ENCODE data around the gene C1orf198. TPM values are rescaled to one million over a fixed set of nuclear protein-coding genes. Genes with fewer than 3 reads are reported as not detected.

Gene C1orf198
- total RNA-seq, 2 donors from 2014 or later: 166 to 273 TPM

DNA sequence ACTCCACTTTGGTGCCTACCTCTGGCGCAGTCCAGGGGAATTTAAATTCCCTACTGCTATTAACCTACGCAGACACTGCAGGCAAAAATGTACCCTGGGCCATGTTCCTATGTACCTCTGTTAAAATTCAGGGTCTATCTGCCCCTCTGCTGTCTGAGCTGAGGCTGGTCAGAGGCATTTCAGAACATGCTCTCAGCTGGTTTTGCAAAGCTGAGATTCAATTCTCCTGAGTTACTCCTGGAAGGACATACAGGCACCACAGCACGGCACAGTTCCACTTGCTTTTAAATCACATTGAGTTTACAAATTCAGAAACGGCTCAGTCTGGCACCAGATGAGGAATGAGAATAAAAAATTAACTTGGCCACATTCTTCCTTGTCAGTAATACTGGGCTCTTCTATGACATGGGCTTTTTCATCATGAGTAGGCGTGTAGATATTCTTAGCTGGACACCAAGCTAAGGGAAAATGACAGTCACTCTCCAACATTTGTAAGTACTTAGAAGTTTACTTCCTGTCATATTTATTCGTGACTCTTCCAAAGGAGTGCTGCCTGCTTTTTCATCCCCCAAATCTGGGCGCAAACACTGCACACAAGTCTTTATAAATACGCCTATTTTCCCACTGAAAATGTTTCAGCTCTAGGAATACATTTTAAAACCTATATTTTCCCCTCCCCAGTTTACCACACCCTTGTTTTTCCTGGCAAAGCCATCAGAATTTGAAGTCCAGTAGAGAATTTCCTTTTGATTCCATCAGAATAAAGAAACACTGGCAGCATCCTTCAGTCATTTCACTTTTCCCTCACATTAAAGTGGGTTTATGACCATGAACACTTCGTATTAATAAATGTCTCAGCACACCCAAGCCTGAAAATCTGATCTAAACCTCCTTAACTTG, 1.9 kb downstream of the C1orf198 start:
- Histone ChIP-seq H3K36me3 (peaks cover 1% of the 10 kb centered on the region), H3K4me3 (peak overlapping the region; percentile 99), H3K27ac (peak overlapping the region; percentile 94 to 96), H3K9me3 (no peaks in the 10 kb centered on the region), H3K27me3 (replicated peaks; ENCODE audit: insufficient read depth) (no peaks in the 10 kb centered on the region), H3K4me1 (ENCODE audit: control insufficient read depth in 1 of 2, low read depth in 2 of 2) (peaks cover 46 to 68% of the 10 kb centered on the region in 2 donors)
- no peak for DNase-seq (ENCODE audit: low spot score)
- TF ChIP-seq, protein P1, sequence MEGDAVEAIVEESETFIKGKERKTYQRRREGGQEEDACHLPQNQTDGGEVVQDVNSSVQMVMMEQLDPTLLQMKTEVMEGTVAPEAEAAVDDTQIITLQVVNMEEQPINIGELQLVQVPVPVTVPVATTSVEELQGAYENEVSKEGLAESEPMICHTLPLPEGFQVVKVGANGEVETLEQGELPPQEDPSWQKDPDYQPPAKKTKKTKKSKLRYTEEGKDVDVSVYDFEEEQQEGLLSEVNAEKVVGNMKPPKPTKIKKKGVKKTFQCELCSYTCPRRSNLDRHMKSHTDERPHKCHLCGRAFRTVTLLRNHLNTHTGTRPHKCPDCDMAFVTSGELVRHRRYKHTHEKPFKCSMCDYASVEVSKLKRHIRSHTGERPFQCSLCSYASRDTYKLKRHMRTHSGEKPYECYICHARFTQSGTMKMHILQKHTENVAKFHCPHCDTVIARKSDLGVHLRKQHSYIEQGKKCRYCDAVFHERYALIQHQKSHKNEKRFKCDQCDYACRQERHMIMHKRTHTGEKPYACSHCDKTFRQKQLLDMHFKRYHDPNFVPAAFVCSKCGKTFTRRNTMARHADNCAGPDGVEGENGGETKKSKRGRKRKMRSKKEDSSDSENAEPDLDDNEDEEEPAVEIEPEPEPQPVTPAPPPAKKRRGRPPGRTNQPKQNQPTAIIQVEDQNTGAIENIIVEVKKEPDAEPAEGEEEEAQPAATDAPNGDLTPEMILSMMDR (IDR thresholded peaks at IDR 0.05): no peak
- peak; percentile 47 for ATAC-seq (ENCODE audit: insufficient number of reproducible peaks, low FRiP score, low read depth)

DNA sequence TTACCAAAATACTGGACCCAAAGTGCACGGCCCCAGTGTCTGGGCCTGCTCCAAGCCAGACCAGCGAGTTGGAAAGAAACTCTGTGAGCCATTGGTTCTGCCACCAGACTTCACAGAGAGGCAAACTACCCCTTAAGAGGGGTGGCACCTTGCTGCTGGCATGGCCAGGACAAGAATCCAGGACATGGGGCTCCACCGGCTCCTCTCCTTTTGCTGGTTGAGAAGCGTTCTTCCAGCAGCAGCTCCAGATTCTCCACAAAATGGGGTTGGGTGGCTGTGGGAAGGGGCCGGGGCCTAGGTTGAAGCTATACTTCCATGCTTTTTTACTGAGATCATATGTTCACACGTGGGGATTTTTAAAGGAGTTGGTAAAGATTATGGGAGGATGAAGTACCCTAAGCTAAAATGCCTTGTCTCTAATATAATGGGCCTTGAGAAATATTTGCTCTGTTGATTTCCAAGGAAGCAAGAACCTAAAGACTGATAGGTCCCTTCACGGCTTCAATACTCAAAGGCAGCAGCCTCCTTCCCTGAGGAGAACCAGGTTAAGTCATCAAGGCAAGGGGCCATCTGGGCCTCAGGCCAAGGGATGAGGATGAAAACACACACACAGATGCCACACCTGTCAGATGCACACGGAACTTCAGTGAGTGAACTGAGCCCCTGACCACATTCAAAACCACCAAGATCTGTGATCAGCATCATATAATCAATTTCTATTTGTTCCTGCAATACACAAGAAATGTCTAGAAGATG, 3.1 kb downstream of the C1orf198 start:
- Histone ChIP-seq H3K27me3 (replicated peaks; ENCODE audit: insufficient read depth) (no peaks in the 10 kb centered on the region), H3K4me1 (ENCODE audit: control insufficient read depth in 1 of 2, low read depth in 2 of 2) (peaks cover 58 to 74% of the 10 kb centered on the region in 2 donors), H3K4me3 (peak overlapping the region; percentile 99), H3K27ac (peak overlapping the region; percentile 94 to 96), H3K36me3 (peaks cover 8% of the 10 kb centered on the region), H3K9me3 (no peaks in the 10 kb centered on the region)
- ATAC-seq (ENCODE audit: insufficient number of reproducible peaks, low FRiP score, low read depth): no peak
- TF ChIP-seq, protein P1 (IDR thresholded peaks at IDR 0.05): no peak
- DNase-seq (ENCODE audit: low spot score): no peak

DNA sequence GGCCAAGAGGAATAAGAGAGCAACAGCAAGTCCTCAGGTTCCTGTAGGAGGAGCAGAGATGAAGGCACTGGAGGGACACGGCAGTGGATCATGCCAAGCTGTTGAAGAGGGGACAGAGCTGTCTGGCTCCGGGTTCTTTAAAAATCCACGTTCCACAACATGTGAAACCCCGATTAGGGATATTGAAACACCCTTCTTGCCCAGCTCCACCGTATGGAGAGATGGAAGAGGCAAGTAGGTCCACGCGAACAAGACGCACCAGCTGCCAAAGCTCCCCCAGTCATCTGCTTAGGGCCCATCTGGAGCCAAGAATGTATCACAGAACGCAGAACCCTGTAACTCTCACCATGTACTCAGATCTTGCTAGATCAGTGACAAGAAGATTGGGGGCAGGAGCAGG, 3.9 kb downstream of the C1orf198 start:
- Histone ChIP-seq H3K4me1 (ENCODE audit: control insufficient read depth in 1 of 2, low read depth in 2 of 2) (peaks cover 64 to 74% of the 10 kb centered on the region in 2 donors), H3K4me3 (peak overlapping the region; percentile 99), H3K27me3 (replicated peaks; ENCODE audit: insufficient read depth) (no peaks in the 10 kb centered on the region), H3K36me3 (peaks cover 8% of the 10 kb centered on the region), H3K27ac (peak overlapping the region; percentile 94 to 96), H3K9me3 (no peaks in the 10 kb centered on the region)
- no peak for ATAC-seq (ENCODE audit: insufficient number of reproducible peaks, low FRiP score, low read depth)
- TF ChIP-seq, protein P1 (IDR thresholded peaks at IDR 0.05): no peak
- DNase-seq (ENCODE audit: low spot score): no peak

DNA sequence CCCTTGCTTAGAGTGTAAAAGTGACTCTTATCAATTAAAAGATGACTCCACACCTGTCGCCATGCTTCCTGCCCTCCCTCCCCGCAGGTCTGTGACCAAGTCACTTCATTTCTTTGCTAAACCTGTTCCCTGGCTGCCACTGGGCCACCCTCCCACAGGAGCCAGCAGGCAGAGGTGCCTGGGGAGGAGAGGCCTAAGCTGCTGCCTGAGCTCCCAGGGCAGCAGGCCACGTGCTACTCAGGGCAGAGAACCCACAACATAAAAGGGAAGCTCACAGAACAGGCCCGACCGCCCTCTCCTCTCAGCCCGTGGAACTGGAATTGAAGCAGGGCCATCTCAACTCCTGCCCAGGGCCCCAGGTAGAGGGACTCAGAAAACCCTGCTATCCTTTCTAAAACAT, 4.9 kb downstream of the C1orf198 start:
- no peak for ATAC-seq (ENCODE audit: insufficient number of reproducible peaks, low FRiP score, low read depth)
- H3K27me3 ChIP-seq (replicated peaks; ENCODE audit: insufficient read depth): no peaks in the 10 kb centered on the region
- no peaks in the 10 kb centered on the region for H3K9me3 ChIP-seq
- peaks cover 8% of the 10 kb centered on the region for H3K36me3 ChIP-seq
- peak overlapping the region; percentile 94 to 96 for H3K27ac ChIP-seq
- peaks cover 67 to 77% of the 10 kb centered on the region in 2 donors for H3K4me1 ChIP-seq (ENCODE audit: control insufficient read depth in 1 of 2, low read depth in 2 of 2)
- peak overlapping the region; percentile 99 for H3K4me3 ChIP-seq
- TF ChIP-seq, protein P1 (IDR thresholded peaks at IDR 0.05): no peak
- DNase-seq (ENCODE audit: low spot score): no peak

Measured in thoracic aorta (tissue), 2 donors.